Heart left ventricle (tissue), 16 donors: ENCODE results near the gene MCCD1. TPM values are rescaled to one million over a fixed set of nuclear protein-coding genes. Genes with fewer than 3 reads are reported as not detected.

Experiments
- ATAC-seq, 4 donors: fragments of 200-7000 bp; cut with Tn5 transposase; one replicate each; pipeline ENCODE4 v1.9.1; 2020 to 2022; ENCODE audit warnings: moderate library complexity in 4 of 4, mild to moderate bottlenecking in 3 of 4, moderate number of reproducible peaks in 1 of 4
- DNase-seq, 5 donors: peaks; one replicate each; pipeline ENCODE4 v3.0.0-alpha.2; 2020
- H3K27ac ChIP-seq, 12 donors: fragments of 200-600 bp; sonication (generic) in 4 of 12; one replicate each; pipeline versions ENCODE4 v1.5.0 to v1.8.0; 2016 to 2022; ENCODE audit warnings: mild to moderate bottlenecking in 2 of 12
- H3K27me3 ChIP-seq, 9 donors: fragments of 200-600 bp; sonication (generic) in 2 of 9; one replicate each; pipeline versions ENCODE4 v1.5.1 to v1.8.0; 2016 to 2022; ENCODE audit warnings: mild to moderate bottlenecking in 3 of 9
- H3K36me3 ChIP-seq, 9 donors: fragments of 200-600 bp; sonication (generic) in 2 of 9; one replicate each; pipeline versions ENCODE4 v1.5.0 to v1.8.0; 2018 to 2022; ENCODE audit warnings: mild to moderate bottlenecking in 2 of 9
- H3K4me1 ChIP-seq, 12 donors: fragments of 200-600 bp; sonication (generic) in 4 of 12; one replicate each; pipeline versions ENCODE4 v1.5.0 to v1.8.0; 2016 to 2022; ENCODE audit warnings: mild to moderate bottlenecking in 3 of 12
- H3K4me3 ChIP-seq, 12 donors: fragments of 200-600 bp; sonication (generic) in 4 of 12; one replicate each; pipeline versions ENCODE4 v1.5.0 to v1.8.0; 2017 to 2022; ENCODE audit warnings: mild to moderate bottlenecking in 9 of 12, moderate library complexity in 4 of 12
- H3K9me3 ChIP-seq, 12 donors: fragments of 200-600 bp; sonication (generic) in 4 of 12; one replicate each; pipeline versions ENCODE4 v1.5.0 to v1.8.0; 2016 to 2022; ENCODE audit warnings: mild to moderate bottlenecking in 1 of 12
- CTCF ChIP-seq, 12 donors: fragments of 200-600 bp; sonication (generic) in 4 of 12; IDR thresholded peaks; one replicate each; pipeline versions ENCODE4 v1.5.0 to v1.8.0; 2018 to 2022; ENCODE audit warnings: antibody characterized with exemption in 12 of 12, mild to moderate bottlenecking in 5 of 12
- POLR2A ChIP-seq, 2 donors: fragments of 450-650 bp; IDR thresholded peaks; one replicate each; pipeline ENCODE4 v1.6.1; 2017; ENCODE audit warnings: antibody characterized with exemption in 2 of 2, mild to moderate bottlenecking in 2 of 2, moderate library complexity in 2 of 2
- WGBS, 4 donors: extraction: QIAGEN DNeasy Blood & Tissue Kit in 2 of 4; methylation state at CpG; one replicate each; pipeline versions ENCODE4 v1.1.5 to v1.1.7; 2013 to 2018; 5-methylcytosine and 5-hydroxymethylcytosine counted together
- intact Hi-C, 10 donors: fragments of 100-400 bp; cut with DNase I; formaldehyde crosslinking; loops; one replicate each; pipeline versions ENCODE4 v1.11.1 to v1.14.2; 2022
- polyA plus RNA-seq, 2 donors: library from polyadenylated mRNA; stranded (reverse); fragments of 200-250 nt; gene quantifications; one replicate each; pipeline ENCODE4 v1.2.3, GENCODE V29; 2013
- total RNA-seq, 9 donors: library from RNA; depleted of rRNA in 2 of 9; stranded (reverse); fragments of >200 nt in 2 of 9; fragmentation: NEBNext Ultra II Directional in 3 of 9; extraction: Animal tissue kit (Norgen Biotek cat#: 25700) in 3 of 9; gene quantifications; one replicate each; pipeline versions ENCODE4 v1.1.0 to v1.2.4, GENCODE V29; 2016 to 2023
- donor health status: ischemic (EF 13 %, LVEDD 7.1; RV severe dilation, severe dysfunction).
- donor health status: healthy with polysubstance abuse.
- donor health status: DM: no; HTN: yes; CAD: no.
- donor health status: DM: no; HTN: no; CAD: no.
- donor health status: ischemic (EF 25% LVEDD 6.9; RV normal size, moderate dysfunction).
- donor health status: ischemic (EF 25% LVEDD 5.7; RV mildly dilated, moderate dysfunction).
- donor health status: healthy.
- donor health status: DM: yes; HTN: yes; CAD: no.
- donor health status: ischemic (EF 35%, LVEDD 5.7; RV mildly dilated, moderate dysfunction).
- donor health status: nonischemic (EF 11% LVEDD 7.7; RV severe dilation, severe dysfunction).
- donor health status: DM: yes; HTN: yes; CAD: no.
- donor health status: PGD.
- donor health status: ischemic (EF 29% LVEDD 5.4; RV normal size, mild dysfunction).
- donor health status: nonischemic (EF 23%, LVEDD 6.1; RV moderate dilation, normal function).

Gene MCCD1
- total and polyA plus RNA-seq, 11 donors, result not detected

- WGBS, 4 donors, result 90 to 96% (median 91%) methylated on average over 6 of the region's 6 CpGs
- Histone ChIP-seq H3K4me3 (no peak overlapping the region), H3K36me3 (peaks cover 2 to 98% (median 97%) of the 10 kb centered on the region in 9 donors), H3K27ac (no peak overlapping the region), H3K9me3 (no peaks in the 10 kb centered on the region), H3K4me1 (peaks cover 0 to 19% (median 9%) of the 10 kb centered on the region in 12 donors), H3K27me3 (no peaks in the 10 kb centered on the region)
- DNase-seq, result no peak
- ATAC-seq, result no peak
- TF ChIP-seq CTCF (IDR thresholded peaks at IDR 0.05) (no peak), POLR2A (IDR thresholded peaks at IDR 0.05) (no peak)
- intact Hi-C loops, result loop anchor here in 1 of 10 donors (5.0 kb wide), 1 partner anchor 42 kb away; no protein-coding TSS in a partner anchor
These were observed 5.2 kb downstream of the MCCD1 start for GRCh38 chr6:31534011-31534410.

GRCh38 chr6:31534521-31535040 lies 5.8 kb downstream of the MCCD1 start:
- WGBS, 4 donors, result 88 to 91% (median 89%) methylated on average over 24 of the region's 24 CpGs
- H3K4me3 ChIP-seq, result no peak overlapping the region
- H3K9me3 ChIP-seq, result no peaks in the 10 kb centered on the region
- intact Hi-C loops, result loop anchor here in 2 of 10 donors (5.0 kb wide), 2 partner anchors 37 to 42 kb away; partner anchors contain the start of gene MICB (in 1 of the 2)
- no peak for ATAC-seq
- no peak for DNase-seq
- TF ChIP-seq POLR2A (IDR thresholded peaks at IDR 0.05) (no peak), CTCF (IDR thresholded peaks at IDR 0.05) (no peak)
- peaks cover 2 to 100% (median 100%) of the 10 kb centered on the region in 9 donors for H3K36me3 ChIP-seq
- H3K4me1 ChIP-seq, result peaks cover 0 to 25% (median 15%) of the 10 kb centered on the region in 12 donors
- H3K27me3 ChIP-seq, result no peaks in the 10 kb centered on the region
- no peak overlapping the region for H3K27ac ChIP-seq

GRCh38 chr6:31535538-31536324 lies 7.0 kb downstream of the MCCD1 start:
- no peak overlapping the region for H3K4me3 ChIP-seq
- ATAC-seq (no peak), DNase-seq (no peak)
- no peak for TF ChIP-seq POLR2A (IDR thresholded peaks at IDR 0.05)
- TF ChIP-seq CTCF (IDR thresholded peaks at IDR 0.05), result no peak
- 29 to 66% (median 36%) methylated on average over 2 of the region's 2 CpGs for WGBS, 4 donors
- no peak overlapping the region for H3K27ac ChIP-seq
- H3K36me3 ChIP-seq, result peaks cover 2 to 99% (median 97%) of the 10 kb centered on the region in 9 donors
- H3K4me1 ChIP-seq, result peaks cover 3 to 36% (median 26%) of the 10 kb centered on the region in 12 donors
- intact Hi-C loops, result loop anchor here in 1 of 10 donors (5.0 kb wide), 1 partner anchor 38 kb away; the partner anchor contains the start of gene MICB
- H3K27me3 ChIP-seq, result no peaks in the 10 kb centered on the region
- H3K9me3 ChIP-seq, result no peaks in the 10 kb centered on the region

GRCh38 chr6:31538805-31539400 lies 10.1 kb downstream of the MCCD1 start:
- H3K36me3 ChIP-seq, result peaks cover 2 to 67% (median 65%) of the 10 kb centered on the region in 9 donors
- WGBS, 4 donors, result 51 to 56% (median 54%) methylated on average over 6 of the region's 6 CpGs

More at GRCh38 chr6:31538805-31539400, 10.1 kb downstream of the MCCD1 start:
- Histone ChIP-seq H3K4me1 (peaks cover 3 to 49% (median 32%) of the 10 kb centered on the region in 12 donors), H3K27ac (peak overlapping the region in 2 of 12 donors; percentile 27 to 46), H3K27me3 (no peaks in the 10 kb centered on the region), H3K4me3 (peak overlapping the region in 5 of 12 donors; percentile 61 to 92 (median 77)), H3K9me3 (no peaks in the 10 kb centered on the region)
- DNase-seq (no peak), ATAC-seq (no peak)
- TF ChIP-seq POLR2A (IDR thresholded peaks at IDR 0.05) (no peak), CTCF (IDR thresholded peaks at IDR 0.05) (no peak)
- intact Hi-C loops, result loop anchor here in 1 of 10 donors (5.0 kb wide), 1 partner anchor 42 kb away; the partner anchor contains the start of gene MICB
